Neural progenitor cell (in vitro differentiated cells): ENCODE data around the gene XPO4. TPM values are rescaled to one million over a fixed set of nuclear protein-coding genes. Genes with fewer than 3 reads are reported as not detected.

Experiments used
- DNase-seq: peaks from one replicate; pipeline ENCODE4 v3.0.0-alpha.2; 2016; ENCODE audit warnings: low spot score
- H2AFZ ChIP-seq: fragments of 200-600 bp; sonication (generic); replicated peaks from 2 replicates; pipeline ENCODE4 v1.6.1; 2016; ENCODE audit warnings: antibody characterized with exemption
- H3F3A ChIP-seq: fragments of 200-600 bp; sonication (generic); 2 replicates; pipeline ENCODE4 v1.6.1; 2016; ENCODE audit warnings: antibody characterized with exemption, low read depth
- H3K27ac ChIP-seq: fragments of 200-600 bp; sonication (generic); 2 replicates; pipeline ENCODE4 v1.5.1; 2016; ENCODE audit warnings: mild to moderate bottlenecking
- H3K27me3 ChIP-seq: fragments of 200-600 bp; sonication (generic); 2 replicates; pipeline ENCODE4 v1.6.1; 2016; ENCODE audit warnings: mild to moderate bottlenecking, moderate library complexity
- H3K36me3 ChIP-seq: fragments of 200-600 bp; sonication (generic); 2 replicates; pipeline ENCODE4 v1.5.1; 2016
- H3K4me1 ChIP-seq: fragments of 200-600 bp; sonication (generic); 2 replicates; pipeline ENCODE4 v1.6.1; 2016; ENCODE audit warnings: mixed run types
- H3K4me2 ChIP-seq: fragments of 200-600 bp; sonication (generic); 2 replicates; pipeline ENCODE4 v1.6.1; 2016
- H3K4me3 ChIP-seq: fragments of 200-600 bp; sonication (generic); 2 replicates; pipeline ENCODE4 v1.5.1; 2016
- H3K79me2 ChIP-seq: fragments of 200-600 bp; sonication (generic); 2 replicates; pipeline ENCODE4 v1.6.1; 2016; ENCODE audit warnings: low read depth
- H3K9ac ChIP-seq: fragments of 200-600 bp; sonication (generic); 2 replicates; pipeline ENCODE4 v1.6.1; 2016
- H3K9me3 ChIP-seq: fragments of 200-600 bp; sonication (generic); 2 replicates; pipeline ENCODE4 v1.5.1; 2016; ENCODE audit warnings: low read depth
- H4K20me1 ChIP-seq: fragments of 200-600 bp; sonication (generic); 2 replicates; pipeline ENCODE4 v1.6.1; 2016; ENCODE audit warnings: low read depth
- H3K27ac Mint-ChIP-seq: 3 replicates; pipeline ENCODE4 v1.8.0; 2021; ENCODE audit warnings: mixed read lengths
- H3K27me3 Mint-ChIP-seq: 2 replicates; pipeline ENCODE4 v1.8.0; 2022; ENCODE audit warnings: low read depth, mild to moderate bottlenecking, inconsistent platforms, moderate library complexity, mixed read lengths; ENCODE audit not compliant: insufficient read depth
- H3K36me3 Mint-ChIP-seq: 3 replicates; pipeline ENCODE4 v1.8.0; 2021; ENCODE audit warnings: mixed read lengths
- H3K4me1 Mint-ChIP-seq: 3 replicates; pipeline ENCODE4 v1.8.0; 2021; ENCODE audit warnings: mixed read lengths
- H3K4me3 Mint-ChIP-seq: 3 replicates; pipeline ENCODE4 v1.8.0; 2021; ENCODE audit warnings: mild to moderate bottlenecking, moderate library complexity, mixed read lengths
- H3K9me3 Mint-ChIP-seq: 3 replicates; pipeline ENCODE4 v1.8.0; 2020; ENCODE audit warnings: mixed read lengths
- CTCF ChIP-seq: fragments of 200-600 bp; sonication (generic); IDR thresholded peaks from 2 replicates; pipeline ENCODE4 v1.5.1; 2017; ENCODE audit warnings: antibody characterized with exemption, mild to moderate bottlenecking
- EZH2 ChIP-seq: fragments of 200-600 bp; sonication (generic); IDR thresholded peaks from 2 replicates; pipeline ENCODE4 v1.6.1; 2017; ENCODE audit warnings: antibody characterized with exemption, mild to moderate bottlenecking, moderate library complexity
- EZH2phosphoT487 ChIP-seq: fragments of 200-600 bp; sonication (generic); IDR thresholded peaks from 2 replicates; pipeline ENCODE4 v1.6.1; 2017; ENCODE audit warnings: antibody characterized with exemption
- total RNA-seq: library from RNA; depleted of rRNA; stranded (reverse); fragments of >200 nt; gene quantifications from 2 replicates; pipeline ENCODE4 v1.2.3, GENCODE V29; 2015; ENCODE audit warnings: low replicate concordance

XPO4 gene
- total RNA-seq, 1 donor from 2014 or later = 44.9 TPM

GRCh38 chr13:20940083-20940482 lies 37.5 kb upstream of the XPO4 start:
- no peak overlapping the region for H3K4me3 Mint-ChIP-seq
- H3K27ac Mint-ChIP-seq = no peak overlapping the region
- H3K27ac ChIP-seq = no peak overlapping the region
- H3F3A ChIP-seq = no peaks in the 10 kb centered on the region
- H3K36me3 ChIP-seq = no peaks in the 10 kb centered on the region
- H3K9ac ChIP-seq = no peak overlapping the region
- H3K79me2 ChIP-seq = no peaks in the 10 kb centered on the region
- no peak overlapping the region for H2AFZ ChIP-seq
- no peak overlapping the region for H3K4me2 ChIP-seq
- no peak for DNase-seq
- TF ChIP-seq EZH2phosphoT487 (no peak), EZH2 (no peak), CTCF (no peak)
- peaks cover 8% of the 10 kb centered on the region for H3K4me1 ChIP-seq
- H3K36me3 Mint-ChIP-seq = no peaks in the 10 kb centered on the region
- no peaks in the 10 kb centered on the region for H3K9me3 ChIP-seq
- no peak overlapping the region for H3K4me3 ChIP-seq
- H3K27me3 ChIP-seq = peaks cover 9% of the 10 kb centered on the region
- H3K27me3 Mint-ChIP-seq = peaks cover 10% of the 10 kb centered on the region
- H3K9me3 Mint-ChIP-seq = no peaks in the 10 kb centered on the region
- peaks cover 3% of the 10 kb centered on the region for H3K4me1 Mint-ChIP-seq
- no peaks in the 10 kb centered on the region for H4K20me1 ChIP-seq

DNA sequence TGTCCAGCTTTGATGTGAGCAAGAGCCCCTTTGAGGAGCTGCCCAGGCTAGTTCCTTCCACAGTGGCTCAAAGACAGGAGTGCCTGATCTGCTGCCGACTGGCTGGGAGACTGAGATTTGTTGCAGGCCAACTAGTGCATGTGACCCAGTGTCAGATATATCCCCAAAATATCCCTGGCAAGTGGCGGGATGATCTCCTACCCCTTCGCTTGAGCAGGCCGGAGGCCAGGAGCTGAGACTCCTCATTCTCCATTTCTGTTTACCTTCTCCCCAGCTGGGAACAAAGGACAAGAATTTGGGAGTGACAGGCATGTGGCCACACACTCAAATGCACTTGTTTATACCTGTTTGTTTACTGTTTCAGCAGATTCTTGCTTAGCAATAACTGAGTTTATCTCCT lies 37.1 kb upstream of the XPO4 start:
- Histone ChIP-seq H3K36me3 (no peaks in the 10 kb centered on the region), H3F3A (no peaks in the 10 kb centered on the region), H3K4me2 (no peak overlapping the region), H4K20me1 (no peaks in the 10 kb centered on the region), H3K79me2 (no peaks in the 10 kb centered on the region), H3K4me1 (peaks cover 8% of the 10 kb centered on the region), H3K9ac (no peak overlapping the region), H2AFZ (peak overlapping the region; percentile 97), H3K9me3 (no peaks in the 10 kb centered on the region), H3K4me3 (no peak overlapping the region), H3K27me3 (peaks cover 4% of the 10 kb centered on the region), H3K27ac (no peak overlapping the region)
- H3K9me3 Mint-ChIP-seq = no peaks in the 10 kb centered on the region
- no peak overlapping the region for H3K4me3 Mint-ChIP-seq
- peaks cover 10% of the 10 kb centered on the region for H3K27me3 Mint-ChIP-seq
- H3K36me3 Mint-ChIP-seq = no peaks in the 10 kb centered on the region
- no peak overlapping the region for H3K27ac Mint-ChIP-seq
- no peak for TF ChIP-seq CTCF
- H3K4me1 Mint-ChIP-seq = peaks cover 3% of the 10 kb centered on the region
- DNase-seq = no peak

- H3K9me3 Mint-ChIP-seq = no peaks in the 10 kb centered on the region
- Histone ChIP-seq H2AFZ (peak overlapping the region; percentile 57), H3K27ac (no peak overlapping the region), H4K20me1 (no peaks in the 10 kb centered on the region), H3K4me1 (peaks cover 8% of the 10 kb centered on the region), H3K79me2 (no peaks in the 10 kb centered on the region), H3F3A (no peaks in the 10 kb centered on the region), H3K9me3 (no peaks in the 10 kb centered on the region), H3K27me3 (no peaks in the 10 kb centered on the region), H3K36me3 (no peaks in the 10 kb centered on the region), H3K9ac (no peak overlapping the region), H3K4me2 (no peak overlapping the region), H3K4me3 (no peak overlapping the region)
- TF ChIP-seq CTCF (no peak), EZH2 (no peak), EZH2phosphoT487 (no peak)
- H3K36me3 Mint-ChIP-seq = no peaks in the 10 kb centered on the region
- no peak for DNase-seq
- no peak overlapping the region for H3K27ac Mint-ChIP-seq
- no peak overlapping the region for H3K4me3 Mint-ChIP-seq
- H3K27me3 Mint-ChIP-seq = peaks cover 10% of the 10 kb centered on the region
- H3K4me1 Mint-ChIP-seq = no peaks in the 10 kb centered on the region
These were observed 35.8 kb upstream of the XPO4 start for GRCh38 chr13:20938302-20938701.
